LNCaP clone FGC (cell line): ENCODE data around the gene ADGRL3.
A peak's percentile ranks its signal among the peaks of the same experiment; 100 is the strongest.

ENCODE experiments used
- DNase-seq: peaks from one replicate; pipeline ENCODE4 v3.0.0-alpha.2; 2011; ENCODE audit warnings: low read depth
- H3K4me3 ChIP-seq: 2 replicates; pipeline ENCODE4 v1.5.1; 2011; ENCODE audit warnings: mild to moderate bottlenecking, low read depth, low read length, control low read depth
- TF ChIP-seq, protein P1 (sequence below): IDR thresholded peaks from 2 replicates; pipeline ENCODE4 v1.5.1; 2012; ENCODE audit warnings: mild to moderate bottlenecking; ENCODE audit not compliant: control insufficient read depth, insufficient read depth; ENCODE audit errors: extremely low read depth

Gene ADGRL3

DNA sequence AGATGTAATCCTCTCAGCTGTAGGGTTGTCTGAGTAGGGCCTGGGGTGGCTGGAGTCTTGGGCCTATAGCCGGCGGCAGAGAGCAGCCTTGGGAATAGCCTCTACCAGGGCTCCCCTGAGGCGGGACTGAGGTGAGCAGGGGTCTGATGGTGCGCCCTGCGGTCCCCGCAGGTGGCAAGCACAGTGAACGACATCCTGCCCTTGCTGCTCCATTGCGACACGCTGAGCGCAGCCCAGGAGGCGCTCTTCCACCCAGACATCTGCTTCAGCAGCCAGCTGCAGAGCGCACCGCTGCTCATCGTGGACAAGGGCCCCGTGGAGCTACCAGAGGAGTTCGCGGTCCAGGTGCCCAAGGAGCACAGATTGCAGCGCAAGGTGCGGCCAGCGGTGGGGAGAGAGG is 317.0 kb downstream of the ADGRL3 start:
- TF ChIP-seq, protein P1, sequence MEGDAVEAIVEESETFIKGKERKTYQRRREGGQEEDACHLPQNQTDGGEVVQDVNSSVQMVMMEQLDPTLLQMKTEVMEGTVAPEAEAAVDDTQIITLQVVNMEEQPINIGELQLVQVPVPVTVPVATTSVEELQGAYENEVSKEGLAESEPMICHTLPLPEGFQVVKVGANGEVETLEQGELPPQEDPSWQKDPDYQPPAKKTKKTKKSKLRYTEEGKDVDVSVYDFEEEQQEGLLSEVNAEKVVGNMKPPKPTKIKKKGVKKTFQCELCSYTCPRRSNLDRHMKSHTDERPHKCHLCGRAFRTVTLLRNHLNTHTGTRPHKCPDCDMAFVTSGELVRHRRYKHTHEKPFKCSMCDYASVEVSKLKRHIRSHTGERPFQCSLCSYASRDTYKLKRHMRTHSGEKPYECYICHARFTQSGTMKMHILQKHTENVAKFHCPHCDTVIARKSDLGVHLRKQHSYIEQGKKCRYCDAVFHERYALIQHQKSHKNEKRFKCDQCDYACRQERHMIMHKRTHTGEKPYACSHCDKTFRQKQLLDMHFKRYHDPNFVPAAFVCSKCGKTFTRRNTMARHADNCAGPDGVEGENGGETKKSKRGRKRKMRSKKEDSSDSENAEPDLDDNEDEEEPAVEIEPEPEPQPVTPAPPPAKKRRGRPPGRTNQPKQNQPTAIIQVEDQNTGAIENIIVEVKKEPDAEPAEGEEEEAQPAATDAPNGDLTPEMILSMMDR: peak; percentile 53
- DNase-seq: no peak
- no peak overlapping the region for H3K4me3 ChIP-seq

DNA sequence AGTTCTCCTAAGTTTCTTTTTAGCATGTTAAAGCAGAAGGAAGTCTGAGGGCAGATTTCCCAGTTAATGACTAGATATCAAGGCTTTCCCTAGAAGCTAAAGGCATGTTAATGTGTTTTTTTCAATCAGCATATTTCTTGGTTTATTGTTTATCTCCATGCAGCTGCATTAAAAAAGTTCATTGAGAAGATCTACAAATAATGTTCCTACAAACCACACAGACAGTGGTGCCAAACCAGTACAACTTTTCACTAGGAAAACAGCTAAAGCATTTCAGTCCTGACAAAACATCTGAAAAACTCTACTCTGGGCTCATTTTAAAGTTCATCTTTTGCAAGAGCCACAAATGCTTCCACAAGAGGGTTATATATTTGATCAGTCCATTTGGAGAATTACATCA is 320.0 kb downstream of the ADGRL3 start:
- TF ChIP-seq, protein P1: no peak
- DNase-seq: no peak
- H3K4me3 ChIP-seq: no peak overlapping the region

DNA sequence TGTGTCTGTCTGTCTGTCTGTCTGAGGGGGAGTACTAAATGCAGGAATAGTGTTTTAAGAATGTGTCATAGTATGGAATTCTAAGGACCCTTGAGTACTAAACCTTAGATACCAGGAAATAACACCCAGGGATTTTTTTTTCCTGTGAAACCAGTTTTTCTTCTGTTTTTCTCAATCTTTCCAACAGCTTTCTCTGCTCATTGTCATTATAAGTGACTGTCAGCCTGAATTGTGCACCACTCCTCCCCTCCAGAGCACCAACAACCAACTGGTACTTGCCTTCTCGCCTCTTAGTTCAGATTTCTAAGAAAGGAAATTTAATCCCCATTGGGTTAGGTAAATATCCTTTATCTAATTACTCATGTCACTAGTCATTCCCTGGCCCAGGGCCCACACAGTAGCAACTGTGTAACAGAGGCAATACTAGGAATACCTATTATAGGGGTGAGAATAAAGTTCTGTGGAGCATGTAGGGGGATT is 320.6 kb downstream of the ADGRL3 start:
- H3K4me3 ChIP-seq: no peak overlapping the region
- no peak for DNase-seq
- TF ChIP-seq, protein P1: no peak

DNA sequence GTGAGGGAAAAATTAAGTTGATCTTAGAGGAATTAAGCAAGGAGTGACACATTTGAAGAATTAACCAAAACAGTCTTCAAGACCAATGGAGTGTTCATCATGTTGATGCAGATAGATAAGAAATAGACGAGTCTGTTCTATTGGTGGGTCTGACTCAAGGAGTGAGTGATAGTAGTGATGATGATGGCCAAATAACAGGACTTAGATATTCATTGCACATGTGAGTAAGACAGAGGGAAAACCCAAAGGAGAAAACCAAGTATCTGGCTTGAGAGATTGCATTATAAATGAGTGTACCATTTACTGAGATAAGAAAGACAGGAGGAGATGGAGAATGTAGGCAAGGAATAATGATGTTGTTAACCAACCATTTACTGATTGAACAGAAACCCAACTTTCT is 321.3 kb downstream of the ADGRL3 start:
- no peak overlapping the region for H3K4me3 ChIP-seq
- no peak for DNase-seq
- TF ChIP-seq, protein P1: no peak

DNA sequence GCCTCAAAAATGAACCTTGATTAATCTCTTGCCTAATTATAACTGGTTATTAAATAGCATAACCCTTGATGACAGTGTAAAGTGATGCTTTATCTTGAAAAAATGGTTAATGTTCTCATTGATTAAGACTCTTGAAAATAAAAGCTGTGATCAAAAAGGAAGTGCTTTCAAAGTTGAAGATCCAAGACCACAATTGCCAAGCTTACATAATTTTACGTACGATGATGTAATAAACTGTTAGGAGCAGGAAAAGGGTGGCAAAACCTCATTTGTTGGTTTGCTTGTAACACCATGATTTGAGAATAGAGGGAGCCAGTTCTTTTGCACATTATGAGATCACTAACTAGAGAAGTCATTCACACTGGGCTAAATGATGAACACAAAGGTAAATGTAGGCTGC is 322.2 kb downstream of the ADGRL3 start:
- TF ChIP-seq, protein P1: peak; percentile 7; the same call in 1 of the 2 replicates
- H3K4me3 ChIP-seq: no peak overlapping the region
- DNase-seq: no peak

DNA sequence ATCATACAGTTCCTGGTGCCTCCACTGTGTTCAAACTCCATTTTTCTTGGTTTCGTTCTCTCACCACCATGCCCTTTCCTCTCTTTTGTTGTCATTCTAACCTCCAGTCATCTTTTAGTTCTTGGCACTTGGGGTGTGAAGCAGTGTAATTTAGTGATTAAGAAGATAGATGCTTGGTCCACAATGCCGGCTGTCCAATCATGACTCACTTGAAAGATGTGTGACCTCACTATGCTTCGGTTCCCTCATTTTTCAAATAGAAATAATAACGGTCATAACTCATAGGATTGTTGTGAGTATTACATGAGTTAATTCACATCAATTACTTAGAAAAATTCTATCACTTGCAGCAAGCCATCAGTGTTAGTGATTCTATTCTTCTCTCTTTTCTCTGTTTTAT is 327.8 kb downstream of the ADGRL3 start:
- DNase-seq: no peak
- H3K4me3 ChIP-seq: no peak overlapping the region
- TF ChIP-seq, protein P1: no peak

DNA sequence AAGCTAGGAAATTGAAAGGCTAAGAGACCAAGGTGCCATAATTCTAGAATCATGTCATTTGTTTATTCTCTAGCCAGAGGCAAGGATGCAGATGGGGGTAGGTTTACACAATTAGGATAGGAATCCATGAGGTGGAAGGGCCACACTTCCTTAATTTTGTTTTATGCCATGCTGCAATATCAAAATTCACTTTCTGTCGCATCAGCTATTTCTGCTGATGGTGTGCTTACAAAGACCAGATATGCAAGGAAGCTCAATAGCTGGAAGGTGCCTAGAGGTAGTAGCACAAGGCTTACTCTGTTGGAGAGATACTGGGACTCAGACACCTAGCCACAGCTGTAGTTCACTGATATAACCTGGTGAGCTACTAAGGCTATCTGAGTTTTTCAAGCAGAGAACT is 328.5 kb downstream of the ADGRL3 start:
- TF ChIP-seq, protein P1: no peak
- DNase-seq: no peak
- H3K4me3 ChIP-seq: no peak overlapping the region
